Measurements from ENCODE around the gene LEF1.
A peak's percentile ranks its signal among the peaks of the same experiment; 100 is the strongest.

LEF1 gene

GRCh38 chr4:108111781-108112180 is 57.0 kb downstream of the LEF1 start:
- Histone ChIP-seq H3K79me2 (ENCODE audit: low read length) (peaks cover 29% of the 10 kb centered on the region), H3K27me3 (ENCODE audit: low read depth, low read length) (no peaks in the 10 kb centered on the region), H4K20me1 (ENCODE audit: insufficient read depth, low read length) (no peaks in the 10 kb centered on the region), H3K9me3 (ENCODE audit: insufficient read depth, low read length) (no peaks in the 10 kb centered on the region), H3K36me3 (replicated peaks; ENCODE audit: low read depth, low read length) (no peaks in the 10 kb centered on the region), H3K4me1 (ENCODE audit: low read length) (peaks cover 43% of the 10 kb centered on the region), H3K9ac (ENCODE audit: low read length) (no peak overlapping the region), H3K4me3 (ENCODE audit: low read length) (no peak overlapping the region), H3K4me2 (ENCODE audit: low read length) (no peak overlapping the region), H3K27ac (ENCODE audit: low read length) (no peak overlapping the region), H2AFZ (ENCODE audit: low read depth, low read length) (no peak overlapping the region)
- TF ChIP-seq, protein P1, sequence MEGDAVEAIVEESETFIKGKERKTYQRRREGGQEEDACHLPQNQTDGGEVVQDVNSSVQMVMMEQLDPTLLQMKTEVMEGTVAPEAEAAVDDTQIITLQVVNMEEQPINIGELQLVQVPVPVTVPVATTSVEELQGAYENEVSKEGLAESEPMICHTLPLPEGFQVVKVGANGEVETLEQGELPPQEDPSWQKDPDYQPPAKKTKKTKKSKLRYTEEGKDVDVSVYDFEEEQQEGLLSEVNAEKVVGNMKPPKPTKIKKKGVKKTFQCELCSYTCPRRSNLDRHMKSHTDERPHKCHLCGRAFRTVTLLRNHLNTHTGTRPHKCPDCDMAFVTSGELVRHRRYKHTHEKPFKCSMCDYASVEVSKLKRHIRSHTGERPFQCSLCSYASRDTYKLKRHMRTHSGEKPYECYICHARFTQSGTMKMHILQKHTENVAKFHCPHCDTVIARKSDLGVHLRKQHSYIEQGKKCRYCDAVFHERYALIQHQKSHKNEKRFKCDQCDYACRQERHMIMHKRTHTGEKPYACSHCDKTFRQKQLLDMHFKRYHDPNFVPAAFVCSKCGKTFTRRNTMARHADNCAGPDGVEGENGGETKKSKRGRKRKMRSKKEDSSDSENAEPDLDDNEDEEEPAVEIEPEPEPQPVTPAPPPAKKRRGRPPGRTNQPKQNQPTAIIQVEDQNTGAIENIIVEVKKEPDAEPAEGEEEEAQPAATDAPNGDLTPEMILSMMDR (IDR thresholded peaks at IDR 0.05; ENCODE audit: low read depth, low read length) = no peak
- no peak for TF ChIP-seq EZH2phosphoT487 (IDR thresholded peaks at IDR 0.05; ENCODE audit: low read depth)

DNA sequence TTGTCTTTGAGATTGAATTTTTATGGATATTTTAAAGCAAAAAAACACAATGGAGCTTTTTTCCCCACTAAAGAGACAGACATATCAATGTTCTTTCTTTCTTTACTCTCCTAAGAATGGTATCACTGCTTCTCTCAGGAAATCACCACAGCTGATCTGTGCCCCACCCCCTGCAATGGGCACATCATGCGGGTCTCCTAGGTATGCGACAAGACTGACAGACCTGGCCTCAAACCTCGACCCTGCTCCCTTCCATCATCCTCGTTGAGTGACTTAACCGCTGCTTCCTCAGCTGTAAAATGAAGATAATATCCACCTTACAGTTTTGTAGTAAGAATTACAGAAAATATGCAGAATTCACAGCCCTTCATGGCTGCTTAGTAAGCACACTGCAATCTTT is 58.3 kb downstream of the LEF1 start:
- no peak overlapping the region for H2AFZ ChIP-seq (ENCODE audit: low read depth, low read length)
- peaks cover 34% of the 10 kb centered on the region for H3K79me2 ChIP-seq (ENCODE audit: low read length)
- H3K36me3 ChIP-seq (replicated peaks; ENCODE audit: low read depth, low read length) = no peaks in the 10 kb centered on the region
- no peaks in the 10 kb centered on the region for H4K20me1 ChIP-seq (ENCODE audit: insufficient read depth, low read length)
- no peaks in the 10 kb centered on the region for H3K9me3 ChIP-seq (ENCODE audit: insufficient read depth, low read length)
- no peak overlapping the region for H3K4me3 ChIP-seq (ENCODE audit: low read length)
- peaks cover 37% of the 10 kb centered on the region for H3K4me1 ChIP-seq (ENCODE audit: low read length)
- H3K9ac ChIP-seq (ENCODE audit: low read length) = no peak overlapping the region
- no peak for TF ChIP-seq EZH2phosphoT487 (IDR thresholded peaks at IDR 0.05; ENCODE audit: low read depth)
- TF ChIP-seq, protein P1 (IDR thresholded peaks at IDR 0.05; ENCODE audit: low read depth, low read length) = no peak
- H3K4me2 ChIP-seq (ENCODE audit: low read length) = peak overlapping the region; percentile 58
- H3K27me3 ChIP-seq (ENCODE audit: low read depth, low read length) = no peaks in the 10 kb centered on the region
- H3K27ac ChIP-seq (ENCODE audit: low read length) = peak overlapping the region; percentile 7; the same call in 1 of the 2 replicates

DNA sequence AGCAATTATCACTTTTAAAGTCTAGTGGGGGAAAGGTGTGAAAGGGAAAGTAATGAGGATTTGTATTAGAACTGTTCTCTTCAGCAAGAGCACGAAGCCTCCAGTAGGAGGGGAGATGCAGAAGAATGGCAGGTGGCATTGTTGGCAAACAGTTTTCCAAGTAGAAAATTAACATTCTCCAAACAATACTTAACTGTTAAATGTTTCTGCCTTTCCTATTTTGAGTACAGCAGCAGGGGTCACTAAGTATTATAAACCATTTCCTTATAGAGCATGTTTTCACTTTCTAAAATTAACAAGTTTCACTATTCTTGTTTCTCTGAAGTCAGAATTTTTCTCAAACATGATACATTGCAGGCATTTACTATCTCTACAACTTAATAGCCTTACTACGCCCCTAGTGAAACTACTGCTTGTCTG is 58.7 kb downstream of the LEF1 start:
- Histone ChIP-seq H4K20me1 (ENCODE audit: insufficient read depth, low read length) (no peaks in the 10 kb centered on the region), H3K36me3 (replicated peaks; ENCODE audit: low read depth, low read length) (no peaks in the 10 kb centered on the region), H3K79me2 (ENCODE audit: low read length) (peaks cover 34% of the 10 kb centered on the region)

DNA sequence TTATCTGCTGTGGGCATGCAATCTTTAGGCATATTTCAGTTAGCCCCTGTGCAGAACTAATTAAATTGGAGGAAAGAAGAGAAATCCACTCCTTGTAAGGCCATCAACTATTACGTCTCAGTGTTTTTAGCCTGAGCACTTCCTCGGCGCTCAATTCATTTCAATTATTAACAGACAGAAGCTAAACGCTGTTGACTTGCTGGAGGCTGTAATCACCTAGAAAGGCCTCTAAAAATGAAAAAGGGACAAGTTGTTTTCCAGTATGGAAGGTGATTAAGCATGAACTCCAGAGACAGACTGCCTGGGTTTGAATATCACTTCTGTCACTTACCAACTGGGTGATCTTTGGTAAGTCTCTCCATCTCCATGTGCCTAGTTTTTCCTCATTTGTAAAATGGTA is 59.6 kb downstream of the LEF1 start:
- Histone ChIP-seq H3K4me1 (ENCODE audit: low read length) (peaks cover 37% of the 10 kb centered on the region), H3K4me3 (ENCODE audit: low read length) (no peak overlapping the region), H3K36me3 (replicated peaks; ENCODE audit: low read depth, low read length) (no peaks in the 10 kb centered on the region), H3K79me2 (ENCODE audit: low read length) (peaks cover 30% of the 10 kb centered on the region), H3K27ac (ENCODE audit: low read length) (no peak overlapping the region), H4K20me1 (ENCODE audit: insufficient read depth, low read length) (no peaks in the 10 kb centered on the region), H3K27me3 (ENCODE audit: low read depth, low read length) (no peaks in the 10 kb centered on the region), H2AFZ (ENCODE audit: low read depth, low read length) (no peak overlapping the region), H3K9ac (ENCODE audit: low read length) (no peak overlapping the region), H3K4me2 (ENCODE audit: low read length) (no peak overlapping the region), H3K9me3 (ENCODE audit: insufficient read depth, low read length) (no peaks in the 10 kb centered on the region)
- TF ChIP-seq, protein P1 (IDR thresholded peaks at IDR 0.05; ENCODE audit: low read depth, low read length) = no peak
- no peak for TF ChIP-seq EZH2phosphoT487 (IDR thresholded peaks at IDR 0.05; ENCODE audit: low read depth)

More for the DNA sequence above, 58.7 kb downstream of the LEF1 start:
- Histone ChIP-seq H3K4me1 (ENCODE audit: low read length) (peaks cover 37% of the 10 kb centered on the region), H3K27ac (ENCODE audit: low read length) (peak overlapping the region; percentile 7; the same call in 1 of the 2 replicates), H3K27me3 (ENCODE audit: low read depth, low read length) (no peaks in the 10 kb centered on the region), H3K4me3 (ENCODE audit: low read length) (no peak overlapping the region), H3K9ac (ENCODE audit: low read length) (no peak overlapping the region), H2AFZ (ENCODE audit: low read depth, low read length) (no peak overlapping the region), H3K4me2 (ENCODE audit: low read length) (peak overlapping the region; percentile 58), H3K9me3 (ENCODE audit: insufficient read depth, low read length) (no peaks in the 10 kb centered on the region)
- TF ChIP-seq EZH2phosphoT487 (IDR thresholded peaks at IDR 0.05; ENCODE audit: low read depth) = no peak
- TF ChIP-seq, protein P1 (IDR thresholded peaks at IDR 0.05; ENCODE audit: low read depth, low read length) = no peak
